PC-9 (cell line): ENCODE measurements around the gene COL4A3. TPM values are rescaled to one million over a fixed set of nuclear protein-coding genes. Genes with fewer than 3 reads are reported as not detected.

Experiments used
- BruUV-seq: library from RNA; stranded (reverse); fragments of 400-500 nt; replicated peaks from 2 replicates; lab custom pipeline; 2021; lab: Mats Ljungman, UMichigan
- CTCF ChIA-PET: fragments of 300-600 bp; sonication (Branson Sonifier 250); formaldehyde crosslinking; loops from one replicate; lab custom pipeline; 2022; ENCODE audit warnings: antibody characterized with exemption; lab: Charles Lee
- POLR2A ChIA-PET: fragments of 300-600 bp; sonication (Branson Sonifier 250); formaldehyde crosslinking; loops from one replicate; lab custom pipeline; 2022; ENCODE audit warnings: antibody characterized with exemption; ENCODE audit not compliant: unreplicated experiment; lab: Charles Lee
- DNase-seq, 2 experiments: peaks; one replicate each; pipeline versions ENCODE4 v3.0.0 to v3.0.0-alpha.2; 2015 to 2022; ENCODE audit warnings: mixed read lengths in 1 of 2
- H2AFZ ChIP-seq: fragments of 200-600 bp; sonication (generic); 2 replicates; pipeline ENCODE4 v1.8.1; 2017; ENCODE audit warnings: antibody characterized with exemption
- H3F3A ChIP-seq: fragments of 200-600 bp; sonication (generic); 2 replicates; pipeline ENCODE4 v1.8.1; 2017; ENCODE audit warnings: antibody characterized with exemption, mild to moderate bottlenecking, low read depth; ENCODE audit not compliant: insufficient read depth
- H3K27ac ChIP-seq: fragments of 200-600 bp; sonication (generic); 2 replicates; pipeline ENCODE4 v1.6.1; 2016; ENCODE audit warnings: mixed run types
- H3K27me3 ChIP-seq: fragments of 200-600 bp; sonication (generic); 2 replicates; pipeline ENCODE4 v1.6.1; 2016; ENCODE audit warnings: low read depth, mixed run types; ENCODE audit not compliant: insufficient read depth
- H3K36me3 ChIP-seq: fragments of 200-600 bp; sonication (generic); 2 replicates; pipeline ENCODE4 v1.6.1; 2016; ENCODE audit warnings: low read depth, mixed run types
- H3K4me1 ChIP-seq: fragments of 200-600 bp; sonication (generic); replicated peaks from 2 replicates; pipeline ENCODE4 v1.6.1; 2016; ENCODE audit warnings: mixed run types; ENCODE audit not compliant: insufficient read depth
- H3K4me2 ChIP-seq: fragments of 200-600 bp; sonication (generic); 2 replicates; pipeline ENCODE4 v1.6.1; 2017; ENCODE audit warnings: mixed run types
- H3K4me3 ChIP-seq: fragments of 200-600 bp; sonication (generic); 2 replicates; pipeline ENCODE4 v1.6.1; 2016; ENCODE audit warnings: mixed run types
- H3K79me2 ChIP-seq: fragments of 200-600 bp; sonication (generic); 2 replicates; pipeline ENCODE4 v1.6.1; 2017; ENCODE audit warnings: low read depth, mixed run types
- H3K9me2 ChIP-seq: fragments of 200-600 bp; sonication (generic); 2 replicates; pipeline ENCODE4 v1.8.1; 2017; ENCODE audit warnings: mild to moderate bottlenecking; ENCODE audit not compliant: insufficient read depth
- H3K9me3 ChIP-seq: fragments of 200-600 bp; sonication (generic); 2 replicates; pipeline ENCODE4 v1.8.1; 2016; ENCODE audit warnings: low read depth; ENCODE audit not compliant: insufficient read depth
- H4K20me1 ChIP-seq: fragments of 200-600 bp; sonication (generic); 2 replicates; pipeline ENCODE4 v1.8.1; 2017; ENCODE audit not compliant: insufficient read depth
- CTCF ChIP-seq: fragments of 200-600 bp; sonication (generic); conservative IDR thresholded peaks from 2 replicates; pipeline ENCODE4 v1.6.1; 2017; ENCODE audit warnings: mixed run types, antibody characterized with exemption, mild to moderate bottlenecking, moderate library complexity
- EZH2 ChIP-seq: fragments of 200-600 bp; sonication (generic); IDR thresholded peaks from 2 replicates; pipeline ENCODE4 v1.8.0; 2017; ENCODE audit warnings: antibody characterized with exemption, low read depth
- intact Hi-C: fragments of 100-400 bp; cut with micrococcal nuclease; formaldehyde crosslinking; loops from one replicate; pipeline ENCODE4 v1.10.0; 2022; ENCODE audit not compliant: unreplicated experiment
- total RNA-seq: library from RNA; stranded (reverse); gene quantifications from 2 replicates; pipeline ENCODE4 v1.2.3, GENCODE V29; 2021

The COL4A3 gene
- total RNA-seq, 1 experiment from 2014 or later = 2.2 TPM

- POLR2A ChIA-PET = no interaction called here
- BruUV-seq = no TSS peak
Observed at GRCh38 chr2:227301523-227301922, 137.1 kb downstream of the COL4A3 start.

DNA sequence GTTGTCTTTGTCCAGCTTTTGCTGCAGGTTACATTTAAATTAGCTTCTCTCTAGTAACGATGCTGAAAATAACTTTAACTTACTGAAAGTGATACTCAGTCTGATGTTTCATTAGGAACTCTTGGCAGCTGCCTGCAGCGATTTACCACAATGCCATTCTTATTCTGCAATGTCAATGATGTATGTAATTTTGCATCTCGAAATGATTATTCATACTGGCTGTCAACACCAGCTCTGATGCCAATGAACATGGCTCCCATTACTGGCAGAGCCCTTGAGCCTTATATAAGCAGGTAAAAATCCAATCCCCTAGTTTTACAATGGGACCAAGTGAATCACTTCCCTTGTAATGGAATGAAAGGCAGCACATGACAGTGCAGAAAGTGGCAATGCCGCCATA is 144.4 kb downstream of the COL4A3 start:
- Histone ChIP-seq H3K4me2 (no peak overlapping the region), H3K4me3 (no peak overlapping the region), H3K9me2 (no peaks in the 10 kb centered on the region), H3K36me3 (no peaks in the 10 kb centered on the region), H2AFZ (no peak overlapping the region), H3K9me3 (no peaks in the 10 kb centered on the region), H3F3A (no peaks in the 10 kb centered on the region), H4K20me1 (no peaks in the 10 kb centered on the region), H3K79me2 (no peaks in the 10 kb centered on the region), H3K4me1 (no peaks in the 10 kb centered on the region), H3K27me3 (no peaks in the 10 kb centered on the region), H3K27ac (no peak overlapping the region)
- intact Hi-C loops = no loop called here
- no TSS peak for BruUV-seq
- DNase-seq = no peak
- ChIA-PET CTCF (no interaction called here), POLR2A (no interaction called here)
- TF ChIP-seq CTCF (no peak), EZH2 (no peak)

More at GRCh38 chr2:227301523-227301922, 137.1 kb downstream of the COL4A3 start:
- H3K9me3 ChIP-seq = no peaks in the 10 kb centered on the region
- H4K20me1 ChIP-seq = no peaks in the 10 kb centered on the region
- DNase-seq = no peak
- H3K27me3 ChIP-seq = no peaks in the 10 kb centered on the region
- no peaks in the 10 kb centered on the region for H3K4me1 ChIP-seq
- TF ChIP-seq EZH2 (no peak), CTCF (no peak)
- CTCF ChIA-PET = interaction anchor here (0.6 kb wide), 1 partner anchor 62 kb away, joined by 4 read pairs; no protein-coding TSS in a partner anchor
- no peak overlapping the region for H3K4me2 ChIP-seq
- intact Hi-C loops = no loop called here
- H3K4me3 ChIP-seq = no peak overlapping the region
- H3K27ac ChIP-seq = no peak overlapping the region
- no peaks in the 10 kb centered on the region for H3K9me2 ChIP-seq
- no peaks in the 10 kb centered on the region for H3K79me2 ChIP-seq
- H2AFZ ChIP-seq = no peak overlapping the region
- H3F3A ChIP-seq = no peaks in the 10 kb centered on the region
- no peaks in the 10 kb centered on the region for H3K36me3 ChIP-seq

- intact Hi-C loops = loop anchor here (1.0 kb wide), 1 partner anchor 14 kb away; no protein-coding TSS in a partner anchor
- Histone ChIP-seq H3K27ac (no peak overlapping the region), H3F3A (no peaks in the 10 kb centered on the region), H3K9me3 (no peaks in the 10 kb centered on the region), H2AFZ (no peak overlapping the region), H3K4me1 (no peaks in the 10 kb centered on the region), H3K4me3 (no peak overlapping the region), H3K4me2 (no peak overlapping the region), H3K27me3 (no peaks in the 10 kb centered on the region), H3K36me3 (no peaks in the 10 kb centered on the region), H3K9me2 (no peaks in the 10 kb centered on the region), H4K20me1 (no peaks in the 10 kb centered on the region), H3K79me2 (no peaks in the 10 kb centered on the region)
- no TSS peak for BruUV-seq
- ChIA-PET POLR2A (interaction anchor here (0.6 kb wide), 1 partner anchor 404 kb away, joined by 5 read pairs; no protein-coding TSS in a partner anchor), CTCF (no interaction called here)
- DNase-seq = peak; percentile 57 to 68
- TF ChIP-seq EZH2 (no peak), CTCF (no peak)
Observed at GRCh38 chr2:227310756-227311110, 146.3 kb downstream of the COL4A3 start.
